HCT116 (cell line): ENCODE data around the gene KNCN. TPM values are rescaled to one million over a fixed set of nuclear protein-coding genes. Genes with fewer than 3 reads are reported as not detected.

Source experiments
- ATAC-seq: fragments of 200-7000 bp; cut with Tn5 transposase; 2 replicates; pipeline ENCODE4 v1.9.1; 2020; ENCODE audit warnings: mild to moderate bottlenecking, moderate library complexity
- BruUV-seq: library from RNA; stranded (reverse); fragments of 400-500 nt; replicated peaks from 2 replicates; lab custom pipeline; 2021; lab: Mats Ljungman, UMichigan
- CTCF ChIA-PET: fragments of 300-600 bp; sonication (Branson Sonifier 250); formaldehyde crosslinking; loops from one replicate; lab custom pipeline; 2021; ENCODE audit warnings: antibody characterized with exemption; lab: Charles Lee
- POLR2A ChIA-PET: fragments of 300-600, 350-600 bp; sonication (Branson Sonifier 250); formaldehyde crosslinking; loops from one replicate; lab custom pipeline; 2021; ENCODE audit warnings: antibody characterized with exemption; lab: Charles Lee
- RAD21 ChIA-PET, 2 experiments: fragments of 300-600 bp; sonication (Branson Sonifier 250); formaldehyde crosslinking; loops; one replicate each; lab custom pipeline; 2023; ENCODE audit warnings: low total read pairs in 2 of 2; ENCODE audit not compliant: uncharacterized antibody in 2 of 2, unreplicated experiment in 2 of 2, low non-redundant PET in 1 of 2; lab: Charles Lee
- DNase-seq: peaks from one replicate; pipeline ENCODE4 v3.0.0-alpha.2; 2010; ENCODE audit warnings: low read depth, low spot score
- H2AFZ ChIP-seq: fragments of 200-600 bp; shearing (Covaris generic), sonication (generic); 2 replicates; pipeline ENCODE4 v1.6.1; 2017; ENCODE audit warnings: low read depth, mixed run types, mixed read lengths, antibody characterized with exemption, low read length; ENCODE audit not compliant: poor library complexity, severe bottlenecking
- H3K27ac ChIP-seq: 2 replicates; pipeline ENCODE4 v1.5.1; 2012; ENCODE audit warnings: low read depth, low read length
- H3K27me3 ChIP-seq: fragments of 200-600 bp; sonication (generic); 2 replicates; pipeline ENCODE4 v1.6.1; 2016; ENCODE audit warnings: mixed run types, low read length, mixed read lengths; ENCODE audit not compliant: insufficient read depth
- H3K36me3 ChIP-seq, 2 experiments: fragments of 200-500 bp in 1 of 2; fragments of 200-600 bp in 1 of 2; sonication (Bioruptor generic) in 1 of 2; sonication (generic) in 1 of 2; 2 replicates each; pipeline versions ENCODE4 v1.5.1 to v1.6.1; 2014 to 2016; ENCODE audit warnings: low read length in 2 of 2, inconsistent platforms in 1 of 2, mixed read lengths in 1 of 2, mixed run types in 1 of 2; ENCODE audit not compliant: insufficient read depth in 2 of 2, control insufficient read depth in 1 of 2
- H3K4me1 ChIP-seq, 2 experiments: fragments of 200-600 bp in 1 of 2; sonication (generic) in 1 of 2; 2 replicates each; pipeline versions ENCODE4 v1.5.1 to v1.6.1; 2012 to 2017; ENCODE audit warnings: low read length in 2 of 2, inconsistent platforms in 1 of 2, mild to moderate bottlenecking in 1 of 2, mixed read lengths in 1 of 2, mixed run types in 1 of 2, moderate library complexity in 1 of 2; ENCODE audit not compliant: insufficient read depth in 2 of 2, control insufficient read depth in 1 of 2
- H3K4me2 ChIP-seq: fragments of 200-600 bp; sonication (generic); 2 replicates; pipeline ENCODE4 v1.6.1; 2017; ENCODE audit warnings: mixed run types, low read length, mixed read lengths
- H3K4me3 ChIP-seq, 2 experiments: fragments of 200-600 bp in 1 of 2; sonication (generic) in 1 of 2; replicated peaks in 1 of 2; 2 replicates each; pipeline ENCODE4 v1.5.1; 2011 to 2016; ENCODE audit warnings: low read length in 2 of 2, control low read depth in 1 of 2, low read depth in 1 of 2, mild to moderate bottlenecking in 1 of 2, mixed read lengths in 1 of 2, mixed run types in 1 of 2
- H3K79me2 ChIP-seq: fragments of 200-600 bp; sonication (generic); 2 replicates; pipeline ENCODE4 v1.6.1; 2017; ENCODE audit warnings: mild to moderate bottlenecking, mixed run types, low read length, moderate library complexity, mixed read lengths; ENCODE audit not compliant: insufficient read depth
- H3K9ac ChIP-seq: fragments of 200-600 bp; sonication (generic); 2 replicates; pipeline ENCODE4 v1.6.1; 2016; ENCODE audit warnings: low read length, mixed read lengths
- H3K9me2 ChIP-seq: fragments of 200-600 bp; sonication (generic), shearing (Covaris generic); 2 replicates; pipeline ENCODE4 v1.6.1; 2017; ENCODE audit warnings: mixed run types, mild to moderate bottlenecking, moderate library complexity; ENCODE audit not compliant: insufficient read depth
- H3K9me3 ChIP-seq, 2 experiments: fragments of 200-500 bp in 1 of 2; fragments of 200-600 bp in 1 of 2; sonication (Bioruptor generic) in 1 of 2; sonication (generic) in 1 of 2; 2 replicates each; pipeline ENCODE4 v1.6.1; 2014 to 2017; ENCODE audit warnings: low read length in 2 of 2, mixed read lengths in 2 of 2, inconsistent platforms in 1 of 2, low read depth in 1 of 2, mild to moderate bottlenecking in 1 of 2, mixed run types in 1 of 2, moderate library complexity in 1 of 2; ENCODE audit not compliant: control insufficient read depth in 1 of 2, insufficient read depth in 1 of 2
- H4K20me1 ChIP-seq: fragments of 200-600 bp; sonication (generic), shearing (Covaris generic); 2 replicates; pipeline ENCODE4 v1.6.1; 2017; ENCODE audit warnings: mixed run types, mild to moderate bottlenecking, moderate library complexity; ENCODE audit not compliant: insufficient read depth
- ELF1 ChIP-seq: IDR thresholded peaks from 2 replicates; pipeline ENCODE4 v1.6.1; 2012; ENCODE audit warnings: low read depth, borderline replicate concordance
- EZH2 ChIP-seq: fragments of 200-600 bp; sonication (generic); IDR thresholded peaks from 2 replicates; pipeline ENCODE4 v1.6.1; 2017; ENCODE audit warnings: antibody characterized with exemption, mixed run types
- MAX ChIP-seq: IDR thresholded peaks from 2 replicates; pipeline ENCODE4 v1.6.1; 2012
- REST ChIP-seq: IDR thresholded peaks from 2 replicates; pipeline ENCODE4 v1.6.1; 2012; ENCODE audit warnings: low read depth
- SIN3A ChIP-seq: IDR thresholded peaks from 2 replicates; pipeline ENCODE4 v1.6.1; 2012; ENCODE audit warnings: low read depth
- SRF ChIP-seq: IDR thresholded peaks from 2 replicates; pipeline ENCODE4 v1.6.1; 2012; ENCODE audit warnings: low read depth
- ZNF274 ChIP-seq: fragments of 200-500 bp; sonication (Bioruptor generic); IDR thresholded peaks from 2 replicates; pipeline ENCODE4 v1.6.1; 2014; ENCODE audit warnings: mild to moderate bottlenecking, low read depth, low read length, inconsistent platforms
- intact Hi-C: fragments of 100-400 bp; cut with micrococcal nuclease; formaldehyde crosslinking; loops from 2 replicates; pipeline ENCODE4 v1.10.0; 2022
- total RNA-seq: library from RNA; stranded (reverse); gene quantifications from one replicate; pipeline ENCODE4 v1.2.1, GENCODE V29; 2021; ENCODE audit not compliant: unreplicated experiment

Gene KNCN
- total RNA-seq, 1 experiment from 2014 or later, result not detected

GRCh38 chr1:46543382-46543760 lies 8.1 kb downstream of the KNCN start:
- Histone ChIP-seq H4K20me1 (no peaks in the 10 kb centered on the region), H3K27me3 (no peaks in the 10 kb centered on the region), H3K27ac (no peak overlapping the region), H3K9ac (no peak overlapping the region), H3K36me3 (no peaks in the 10 kb centered on the region), H3K9me3 (no peaks in the 10 kb centered on the region), H3K4me1 (peaks cover 0 to 17% of the 10 kb centered on the region in 2 experiments; a peak in 2 of 4 replicates), H3K9me2 (no peaks in the 10 kb centered on the region), H2AFZ (no peak overlapping the region), H3K4me2 (no peak overlapping the region), H3K4me3 (no peak overlapping the region), H3K79me2 (no peaks in the 10 kb centered on the region)
- ChIA-PET CTCF (no interaction called here), POLR2A (no interaction called here), RAD21 (no interaction called here)
- BruUV-seq, result no TSS peak
- intact Hi-C loops, result no loop called here
- no peak for TF ChIP-seq EZH2
- TF ChIP-seq SIN3A, result no peak
- no peak for TF ChIP-seq ZNF274
- TF ChIP-seq SRF, result no peak
- no peak for TF ChIP-seq MAX
- no peak for TF ChIP-seq ELF1
- no peak for TF ChIP-seq REST
- no peak for DNase-seq
- no peak for ATAC-seq
